OCI-LY7 (cell line): ENCODE measurements around the gene RAB6B. TPM values are rescaled to one million over a fixed set of nuclear protein-coding genes. Genes with fewer than 3 reads are reported as not detected.

Experiments used
- BruUV-seq: library from RNA; stranded (reverse); fragments of 400-500 nt; replicated peaks from 2 replicates; lab custom pipeline; 2021; lab: Mats Ljungman, UMichigan
- CTCF ChIA-PET: fragments of 300-600 bp; sonication (Branson Sonifier 250); formaldehyde crosslinking; loops from one replicate; lab custom pipeline; 2022; ENCODE audit warnings: antibody characterized with exemption; ENCODE audit not compliant: unreplicated experiment; lab: Charles Lee
- POLR2A ChIA-PET: fragments of 300-600 bp; sonication (Branson Sonifier 250); formaldehyde crosslinking; loops from one replicate; lab custom pipeline; 2022; ENCODE audit warnings: antibody characterized with exemption; lab: Charles Lee
- DNase-seq: peaks from one replicate; pipeline ENCODE4 v3.0.0-alpha.2; 2015; ENCODE audit warnings: low spot score
- H2AFZ ChIP-seq: fragments of 200-600 bp; sonication (generic), shearing (Covaris generic); 2 replicates; pipeline ENCODE4 v1.6.1; 2014; ENCODE audit warnings: mild to moderate bottlenecking, antibody characterized with exemption, low read length, moderate library complexity
- H3K27ac ChIP-seq: fragments of 200-600 bp; sonication (generic); 2 replicates; pipeline ENCODE4 v1.5.1; 2014; ENCODE audit warnings: mixed run types, low read depth, mild to moderate bottlenecking, moderate library complexity, low read length, inconsistent platforms; ENCODE audit not compliant: poor library complexity, severe bottlenecking
- H3K36me3 ChIP-seq: fragments of 200-600 bp; sonication (generic); 2 replicates; pipeline ENCODE4 v1.6.1; 2014; ENCODE audit warnings: mild to moderate bottlenecking, antibody characterized with exemption, low read length, moderate library complexity, mixed read lengths; ENCODE audit not compliant: insufficient read depth
- H3K4me1 ChIP-seq: fragments of 200-600 bp; sonication (generic); 2 replicates; pipeline ENCODE4 v1.5.1; 2014; ENCODE audit warnings: mild to moderate bottlenecking, low read length; ENCODE audit not compliant: insufficient read depth, poor library complexity, severe bottlenecking
- H3K4me2 ChIP-seq: fragments of 200-600 bp; sonication (generic); 2 replicates; pipeline ENCODE4 v1.6.1; 2014; ENCODE audit warnings: mild to moderate bottlenecking, low read length
- H3K4me3 ChIP-seq: fragments of 200-600 bp; sonication (generic); 2 replicates; pipeline ENCODE4 v1.5.1; 2014; ENCODE audit warnings: mild to moderate bottlenecking, low read depth, low read length; ENCODE audit not compliant: poor library complexity, severe bottlenecking
- H3K79me2 ChIP-seq: fragments of 200-600 bp; sonication (generic); 2 replicates; pipeline ENCODE4 v1.6.1; 2016; ENCODE audit warnings: low read depth, mild to moderate bottlenecking, low read length, moderate library complexity, mixed read lengths; ENCODE audit not compliant: insufficient read depth
- H3K9me2 ChIP-seq: fragments of 200-600 bp; sonication (generic); 2 replicates; pipeline ENCODE4 v1.6.1; 2016; ENCODE audit warnings: mild to moderate bottlenecking, low read length, mixed read lengths; ENCODE audit not compliant: insufficient read depth
- H3K9me3 ChIP-seq: fragments of 200-600 bp; sonication (generic); 2 replicates; pipeline ENCODE4 v1.6.1; 2014; ENCODE audit warnings: mild to moderate bottlenecking, mixed run types, low read length, mixed read lengths
- H4K20me1 ChIP-seq: fragments of 200-600 bp; sonication (generic); 2 replicates; pipeline ENCODE4 v1.6.1; 2014; ENCODE audit warnings: mild to moderate bottlenecking, antibody characterized with exemption, low read length, moderate library complexity, mixed read lengths; ENCODE audit not compliant: insufficient read depth
- EZH2phosphoT487 ChIP-seq: fragments of 200-600 bp; sonication (generic); IDR thresholded peaks from 2 replicates; pipeline ENCODE4 v1.6.1; 2018; ENCODE audit warnings: low read depth, borderline replicate concordance, mild to moderate bottlenecking, mixed run types, antibody characterized with exemption, low read length, moderate library complexity, mixed read lengths
- intact Hi-C: fragments of 100-400 bp; cut with micrococcal nuclease; formaldehyde crosslinking; loops from one replicate; pipeline ENCODE4 v1.10.0; 2022; ENCODE audit not compliant: unreplicated experiment
- total RNA-seq, 2 experiments: library from RNA; depleted of rRNA in 1 of 2; stranded (reverse); fragments of >200 nt in 1 of 2; shearing (Covaris generic) in 1 of 2; gene quantifications; 2 replicates each; pipeline ENCODE4 v1.2.3, GENCODE V29; 2014 to 2022
- TF ChIP-seq, protein P1 (sequence below): fragments of 200-600 bp; sonication (generic); conservative IDR thresholded peaks from 2 replicates; pipeline ENCODE4 v1.5.1; 2014; ENCODE audit warnings: mild to moderate bottlenecking, antibody characterized with exemption, low read length, moderate library complexity, mixed read lengths

Gene RAB6B
- total RNA-seq, 2 experiments from 2014 or later = not detected

DNA sequence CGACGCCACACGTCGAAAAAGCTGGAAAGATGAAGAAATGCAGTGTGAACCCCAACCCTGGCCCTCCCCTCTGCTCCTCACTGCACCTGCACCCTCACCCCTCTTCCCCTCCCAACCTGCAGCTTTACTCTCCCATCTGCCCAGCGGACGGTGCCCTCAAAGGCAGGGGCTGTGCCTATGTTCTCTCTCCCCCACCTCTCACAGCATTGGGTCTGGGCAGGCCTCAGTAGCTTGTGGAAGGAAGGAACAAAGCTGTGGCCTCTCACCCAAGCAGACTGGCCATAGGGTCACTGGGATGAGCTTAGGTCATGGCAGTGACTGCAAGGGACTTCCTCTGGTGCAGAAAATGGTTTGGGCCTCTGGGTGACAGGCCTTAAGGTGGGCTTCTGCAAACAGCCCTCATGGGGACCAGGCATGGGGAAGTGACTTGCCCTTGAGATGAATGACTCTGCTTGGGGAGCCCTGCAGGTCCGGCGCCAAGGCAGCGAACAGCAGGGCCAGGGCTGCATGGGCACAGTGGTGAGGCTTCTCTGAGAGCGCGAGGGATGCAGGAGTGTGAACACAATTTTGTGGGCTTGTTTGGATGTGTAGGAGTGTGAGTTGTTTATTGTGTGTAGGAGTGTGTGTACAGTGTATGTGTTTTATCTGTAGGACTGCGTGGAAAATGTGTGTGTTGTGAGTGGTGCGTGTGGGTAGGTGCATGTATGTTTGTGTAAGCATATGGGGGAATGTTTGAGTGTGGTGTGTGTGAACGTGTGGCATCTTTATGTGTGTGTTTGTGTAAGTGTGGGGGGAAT lies 60.9 kb downstream of the RAB6B start:
- TF ChIP-seq, protein P1, sequence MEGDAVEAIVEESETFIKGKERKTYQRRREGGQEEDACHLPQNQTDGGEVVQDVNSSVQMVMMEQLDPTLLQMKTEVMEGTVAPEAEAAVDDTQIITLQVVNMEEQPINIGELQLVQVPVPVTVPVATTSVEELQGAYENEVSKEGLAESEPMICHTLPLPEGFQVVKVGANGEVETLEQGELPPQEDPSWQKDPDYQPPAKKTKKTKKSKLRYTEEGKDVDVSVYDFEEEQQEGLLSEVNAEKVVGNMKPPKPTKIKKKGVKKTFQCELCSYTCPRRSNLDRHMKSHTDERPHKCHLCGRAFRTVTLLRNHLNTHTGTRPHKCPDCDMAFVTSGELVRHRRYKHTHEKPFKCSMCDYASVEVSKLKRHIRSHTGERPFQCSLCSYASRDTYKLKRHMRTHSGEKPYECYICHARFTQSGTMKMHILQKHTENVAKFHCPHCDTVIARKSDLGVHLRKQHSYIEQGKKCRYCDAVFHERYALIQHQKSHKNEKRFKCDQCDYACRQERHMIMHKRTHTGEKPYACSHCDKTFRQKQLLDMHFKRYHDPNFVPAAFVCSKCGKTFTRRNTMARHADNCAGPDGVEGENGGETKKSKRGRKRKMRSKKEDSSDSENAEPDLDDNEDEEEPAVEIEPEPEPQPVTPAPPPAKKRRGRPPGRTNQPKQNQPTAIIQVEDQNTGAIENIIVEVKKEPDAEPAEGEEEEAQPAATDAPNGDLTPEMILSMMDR = no peak
- TF ChIP-seq EZH2phosphoT487 = no peak
- Histone ChIP-seq H3K9me3 (no peaks in the 10 kb centered on the region), H3K4me2 (no peak overlapping the region), H4K20me1 (no peaks in the 10 kb centered on the region), H3K36me3 (no peaks in the 10 kb centered on the region), H3K4me3 (no peak overlapping the region), H3K4me1 (no peaks in the 10 kb centered on the region), H3K9me2 (no peaks in the 10 kb centered on the region), H3K79me2 (no peaks in the 10 kb centered on the region), H2AFZ (no peak overlapping the region), H3K27ac (no peak overlapping the region)
- CTCF ChIA-PET = no interaction called here
- intact Hi-C loops = no loop called here
- no peak for DNase-seq
- POLR2A ChIA-PET = no interaction called here
- no TSS peak for BruUV-seq

DNA sequence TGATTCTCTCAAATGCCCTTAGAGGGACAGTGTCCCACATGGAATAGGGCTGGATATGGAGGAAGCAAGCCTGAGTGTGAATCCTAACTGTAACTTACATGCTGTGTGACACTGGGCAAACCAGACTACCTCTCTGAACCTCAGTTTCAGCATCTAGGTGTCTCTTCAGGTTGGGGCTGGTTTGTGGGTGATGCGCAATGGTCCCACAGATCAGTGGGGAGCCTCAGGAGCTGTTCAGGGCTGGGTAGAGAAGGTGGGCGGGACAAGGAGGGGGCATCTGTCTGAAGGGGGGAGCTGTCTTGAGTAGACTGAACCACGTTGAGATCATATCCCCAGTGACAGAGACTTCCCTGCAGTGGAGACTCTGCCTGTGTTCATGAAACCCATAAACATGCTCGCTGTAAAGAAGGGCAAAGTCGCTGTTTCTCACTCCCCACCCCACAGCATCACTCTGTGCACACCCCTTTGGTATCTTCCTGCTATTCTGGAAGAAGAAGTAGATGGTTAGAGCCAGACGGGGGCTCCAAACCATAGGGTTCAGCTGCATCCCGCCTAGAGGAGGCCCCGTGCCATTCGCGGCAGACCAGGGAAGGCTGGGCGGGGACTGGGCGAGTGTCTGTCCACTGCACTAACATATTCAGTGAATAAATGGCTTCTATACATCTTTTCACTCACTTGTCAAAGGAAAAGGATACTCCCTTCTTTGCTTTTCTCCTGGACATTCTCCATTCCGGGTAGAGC lies 61.6 kb downstream of the RAB6B start:
- no peaks in the 10 kb centered on the region for H3K9me3 ChIP-seq
- TF ChIP-seq, protein P1 = no peak
- no peak for TF ChIP-seq EZH2phosphoT487
- no peak overlapping the region for H3K4me2 ChIP-seq
- no peak for DNase-seq
- BruUV-seq = no TSS peak
- H3K79me2 ChIP-seq = no peaks in the 10 kb centered on the region
- intact Hi-C loops = no loop called here
- no peaks in the 10 kb centered on the region for H3K36me3 ChIP-seq
- no peak overlapping the region for H3K4me3 ChIP-seq
- ChIA-PET CTCF (interaction anchor here (0.6 kb wide), 1 partner anchor 16 kb away, joined by 4 read pairs; no protein-coding TSS in a partner anchor), POLR2A (no interaction called here)
- H4K20me1 ChIP-seq = no peaks in the 10 kb centered on the region
- H3K9me2 ChIP-seq = no peaks in the 10 kb centered on the region
- no peak overlapping the region for H3K27ac ChIP-seq
- H3K4me1 ChIP-seq = no peaks in the 10 kb centered on the region
- H2AFZ ChIP-seq = no peak overlapping the region

DNA sequence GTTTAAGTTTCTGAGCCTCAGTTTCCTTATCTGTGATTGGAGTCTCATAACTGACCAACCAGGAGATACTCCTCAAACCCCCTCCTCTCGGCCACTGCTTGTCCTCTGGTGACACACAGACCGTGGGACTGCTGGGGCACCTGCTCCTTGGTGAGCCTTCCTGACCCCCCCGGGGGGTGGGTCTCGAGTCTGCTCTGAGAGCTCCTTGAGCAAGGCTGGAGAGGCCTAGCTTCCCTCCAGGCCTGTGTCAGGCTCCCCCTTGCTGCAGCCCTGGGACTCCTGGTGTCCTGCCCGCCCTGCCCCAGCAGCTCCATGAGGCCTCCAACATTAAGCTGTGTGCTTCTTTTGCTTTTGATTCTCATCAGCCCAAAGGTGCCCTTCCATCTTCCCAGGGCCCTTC lies 62.4 kb downstream of the RAB6B start:
- intact Hi-C loops = no loop called here
- H3K4me2 ChIP-seq = no peak overlapping the region
- no peaks in the 10 kb centered on the region for H3K36me3 ChIP-seq
- TF ChIP-seq EZH2phosphoT487 = no peak
- TF ChIP-seq, protein P1 = no peak
- ChIA-PET POLR2A (no interaction called here), CTCF (interaction anchor here (0.6 kb wide), 1 partner anchor 15 kb away, joined by 4 read pairs; no protein-coding TSS in a partner anchor)
- BruUV-seq = no TSS peak
- no peaks in the 10 kb centered on the region for H3K9me3 ChIP-seq
- no peaks in the 10 kb centered on the region for H3K9me2 ChIP-seq
- DNase-seq = no peak
- H3K27ac ChIP-seq = no peak overlapping the region
- no peaks in the 10 kb centered on the region for H3K4me1 ChIP-seq
- no peak overlapping the region for H2AFZ ChIP-seq
- H3K79me2 ChIP-seq = no peaks in the 10 kb centered on the region
- H4K20me1 ChIP-seq = no peaks in the 10 kb centered on the region
- no peak overlapping the region for H3K4me3 ChIP-seq
